Calu3 (cell line): Measurements from ENCODE around the gene ZNF644. TPM values are rescaled to one million over a fixed set of nuclear protein-coding genes. Genes with fewer than 3 reads are reported as not detected.

ENCODE experiments used
- BruUV-seq: library from RNA; stranded (reverse); fragments of 400-500 nt; replicated peaks from 2 replicates; lab custom pipeline; 2021; lab: Mats Ljungman, UMichigan
- CTCF ChIA-PET: fragments of 300-600 bp; sonication (Branson Sonifier 250); formaldehyde crosslinking; loops from one replicate; lab custom pipeline; 2022; ENCODE audit warnings: antibody characterized with exemption; lab: Charles Lee
- DNase-seq: peaks from one replicate; pipeline ENCODE4 v3.0.0; 2022
- H3K27ac Mint-ChIP-seq: one replicate; pipeline ENCODE4 v1.8.0; 2022; ENCODE audit warnings: mixed read lengths; ENCODE audit not compliant: unreplicated experiment
- H3K27me3 Mint-ChIP-seq: one replicate; pipeline ENCODE4 v1.8.0; 2022; ENCODE audit warnings: mixed read lengths; ENCODE audit not compliant: unreplicated experiment
- H3K36me3 Mint-ChIP-seq: one replicate; pipeline ENCODE4 v1.8.0; 2022; ENCODE audit warnings: mild to moderate bottlenecking, moderate library complexity, mixed read lengths; ENCODE audit not compliant: insufficient read depth, unreplicated experiment
- H3K4me1 Mint-ChIP-seq: one replicate; pipeline ENCODE4 v1.8.0; 2022; ENCODE audit warnings: mild to moderate bottlenecking, low read depth, mixed read lengths; ENCODE audit not compliant: unreplicated experiment
- H3K4me3 Mint-ChIP-seq: one replicate; pipeline ENCODE4 v1.8.0; 2022; ENCODE audit warnings: mild to moderate bottlenecking, low read depth, moderate library complexity, mixed read lengths; ENCODE audit not compliant: unreplicated experiment
- H3K9me3 Mint-ChIP-seq: one replicate; pipeline ENCODE4 v1.8.0; 2022; ENCODE audit warnings: low read depth, mixed read lengths; ENCODE audit not compliant: unreplicated experiment
- CTCF ChIP-seq: fragments of 200-600 bp; IDR thresholded peaks from one replicate; pipeline ENCODE4 v1.8.0; 2022; ENCODE audit warnings: antibody characterized with exemption; ENCODE audit not compliant: unreplicated experiment
- intact Hi-C: fragments of 100-400 bp; cut with micrococcal nuclease; formaldehyde crosslinking; loops from one replicate; pipeline ENCODE4 v1.10.0; 2022; ENCODE audit not compliant: unreplicated experiment
- total RNA-seq: library from RNA; stranded (reverse); gene quantifications from 2 replicates; pipeline ENCODE4 v1.2.3, GENCODE V29; 2022

Gene ZNF644
- total RNA-seq, 1 experiment from 2014 or later = 76.0 TPM

- intact Hi-C loops = no loop called here
- peaks cover 75% of the 10 kb centered on the region for H3K4me1 Mint-ChIP-seq
- no TSS peak for BruUV-seq
Observed at GRCh38 chr1:91011726-91012125, 10.1 kb downstream of the ZNF644 start.

GRCh38 chr1:91007827-91008226, 14.0 kb downstream of the ZNF644 start:
- Mint-ChIP-seq H3K27me3 (no peaks in the 10 kb centered on the region), H3K4me3 (no peak overlapping the region), H3K9me3 (peaks cover 6% of the 10 kb centered on the region), H3K36me3 (peaks cover 6% of the 10 kb centered on the region), H3K27ac (no peak overlapping the region), H3K4me1 (peaks cover 70% of the 10 kb centered on the region)
- CTCF ChIA-PET = no interaction called here
- intact Hi-C loops = loop anchor here (5.0 kb wide), 1 partner anchor 36 kb away; no protein-coding TSS in a partner anchor
- no peak for DNase-seq
- no peak for TF ChIP-seq CTCF
- BruUV-seq = no TSS peak

More at GRCh38 chr1:91011726-91012125, 10.1 kb downstream of the ZNF644 start:
- Mint-ChIP-seq H3K9me3 (no peaks in the 10 kb centered on the region), H3K27ac (no peak overlapping the region), H3K27me3 (no peaks in the 10 kb centered on the region), H3K36me3 (peaks cover 31% of the 10 kb centered on the region), H3K4me3 (no peak overlapping the region)
- TF ChIP-seq CTCF = no peak
- CTCF ChIA-PET = interaction anchor here (0.7 kb wide), 1 partner anchor 227 kb away, joined by 3 read pairs; no protein-coding TSS in a partner anchor
- no peak for DNase-seq

GRCh38 chr1:91007092-91007491, 14.7 kb downstream of the ZNF644 start:
- H3K4me1 Mint-ChIP-seq = peaks cover 63% of the 10 kb centered on the region
- DNase-seq = no peak
- H3K36me3 Mint-ChIP-seq = peaks cover 7% of the 10 kb centered on the region
- TF ChIP-seq CTCF = no peak
- intact Hi-C loops = loop anchor here (5.0 kb wide), 1 partner anchor 35 kb away; no protein-coding TSS in a partner anchor
- no peaks in the 10 kb centered on the region for H3K27me3 Mint-ChIP-seq
- no peak overlapping the region for H3K4me3 Mint-ChIP-seq
- H3K27ac Mint-ChIP-seq = peak overlapping the region; percentile 1
- CTCF ChIA-PET = no interaction called here
- no TSS peak for BruUV-seq
- H3K9me3 Mint-ChIP-seq = peaks cover 6% of the 10 kb centered on the region

- H3K36me3 Mint-ChIP-seq = peaks cover 14% of the 10 kb centered on the region
- CTCF ChIA-PET = no interaction called here
- H3K4me1 Mint-ChIP-seq = peaks cover 57% of the 10 kb centered on the region
- no TSS peak for BruUV-seq
- H3K27me3 Mint-ChIP-seq = no peaks in the 10 kb centered on the region
- H3K27ac Mint-ChIP-seq = peak overlapping the region; percentile 1
- no peak overlapping the region for H3K4me3 Mint-ChIP-seq
- intact Hi-C loops = loop anchor here (5.0 kb wide), 1 partner anchor 34 kb away; no protein-coding TSS in a partner anchor
- TF ChIP-seq CTCF = no peak
- H3K9me3 Mint-ChIP-seq = peaks cover 6% of the 10 kb centered on the region
- DNase-seq = no peak
Observed at GRCh38 chr1:91006113-91006908, 15.5 kb downstream of the ZNF644 start.
